DND-41 (cell line): ENCODE measurements around the gene P2RY13.

ENCODE experiments used
- ATAC-seq: fragments of 200-7000 bp; cut with Tn5 transposase; 3 replicates; pipeline ENCODE4 v1.9.1; 2021; ENCODE audit warnings: low read depth; ENCODE audit not compliant: insufficient read depth
- DNase-seq: peaks from one replicate; pipeline ENCODE4 v3.0.0-alpha.2; 2020
- H2AFZ ChIP-seq: 2 replicates; pipeline ENCODE4 v1.6.0; 2012; ENCODE audit warnings: low read depth, low read length
- H3K27ac ChIP-seq: 2 replicates; pipeline ENCODE4 v1.5.1; 2012; ENCODE audit warnings: low read length, inconsistent platforms
- H3K27me3 ChIP-seq: fragments of 200-600 bp; sonication (generic); 2 replicates; pipeline ENCODE4 v1.6.0; 2012; ENCODE audit warnings: low read length, mild to moderate bottlenecking, inconsistent platforms; ENCODE audit not compliant: insufficient read depth, poor library complexity
- H3K36me3 ChIP-seq: 2 replicates; pipeline ENCODE4 v1.5.1; 2012; ENCODE audit warnings: low read length, inconsistent platforms; ENCODE audit not compliant: insufficient read depth
- H3K4me1 ChIP-seq: 2 replicates; pipeline ENCODE4 v1.5.1; 2012; ENCODE audit warnings: mild to moderate bottlenecking, low read length; ENCODE audit not compliant: insufficient read depth
- H3K4me2 ChIP-seq: 2 replicates; pipeline ENCODE4 v1.6.0; 2012; ENCODE audit warnings: mild to moderate bottlenecking, moderate library complexity, low read length, inconsistent platforms; ENCODE audit not compliant: insufficient read depth
- H3K4me3 ChIP-seq, 2 experiments: fragments of 200-600 bp in 1 of 2; shearing (Covaris generic) in 1 of 2; 2 replicates each; pipeline ENCODE4 v1.5.1; 2012 to 2016; ENCODE audit warnings: inconsistent platforms in 2 of 2, low read length in 2 of 2, mild to moderate bottlenecking in 2 of 2, low read depth in 1 of 2, moderate library complexity in 1 of 2
- H3K79me2 ChIP-seq: 2 replicates; pipeline ENCODE4 v1.6.0; 2012; ENCODE audit warnings: low read length, inconsistent platforms; ENCODE audit not compliant: insufficient read depth
- H3K9ac ChIP-seq: 2 replicates; pipeline ENCODE4 v1.6.0; 2012; ENCODE audit warnings: low read depth, mild to moderate bottlenecking, inconsistent platforms, low read length, moderate library complexity
- H3K9me3 ChIP-seq: 2 replicates; pipeline ENCODE4 v1.5.1; 2012; ENCODE audit warnings: low read length, moderate library complexity, mild to moderate bottlenecking, inconsistent platforms; ENCODE audit not compliant: insufficient read depth, severe bottlenecking
- H4K20me1 ChIP-seq: 2 replicates; pipeline ENCODE4 v1.6.0; 2012; ENCODE audit warnings: low read length; ENCODE audit not compliant: insufficient read depth
- EZH2 ChIP-seq: IDR thresholded peaks from 3 replicates; pipeline ENCODE4 v1.6.1; 2012; ENCODE audit warnings: borderline replicate concordance, low read depth, mild to moderate bottlenecking, moderate library complexity, low read length, inconsistent platforms; ENCODE audit not compliant: severe bottlenecking
- TF ChIP-seq, protein P1 (sequence below): IDR thresholded peaks from 2 replicates; pipeline ENCODE4 v1.5.1; 2012; ENCODE audit warnings: borderline replicate concordance, low read length, moderate library complexity, mild to moderate bottlenecking; ENCODE audit not compliant: poor library complexity, severe bottlenecking; ENCODE audit errors: extremely low read depth

The P2RY13 gene

GRCh38 chr3:151296226-151296625, 33.1 kb downstream of the P2RY13 start:
- H3K9me3 ChIP-seq: no peaks in the 10 kb centered on the region
- H3K36me3 ChIP-seq: no peaks in the 10 kb centered on the region
- ATAC-seq (no peak), DNase-seq (no peak)
- no peak overlapping the region for H3K4me3 ChIP-seq
- H3K4me1 ChIP-seq: no peaks in the 10 kb centered on the region
- H3K9ac ChIP-seq: no peak overlapping the region
- H3K27me3 ChIP-seq: no peaks in the 10 kb centered on the region
- H4K20me1 ChIP-seq: no peaks in the 10 kb centered on the region
- TF ChIP-seq, protein P1, sequence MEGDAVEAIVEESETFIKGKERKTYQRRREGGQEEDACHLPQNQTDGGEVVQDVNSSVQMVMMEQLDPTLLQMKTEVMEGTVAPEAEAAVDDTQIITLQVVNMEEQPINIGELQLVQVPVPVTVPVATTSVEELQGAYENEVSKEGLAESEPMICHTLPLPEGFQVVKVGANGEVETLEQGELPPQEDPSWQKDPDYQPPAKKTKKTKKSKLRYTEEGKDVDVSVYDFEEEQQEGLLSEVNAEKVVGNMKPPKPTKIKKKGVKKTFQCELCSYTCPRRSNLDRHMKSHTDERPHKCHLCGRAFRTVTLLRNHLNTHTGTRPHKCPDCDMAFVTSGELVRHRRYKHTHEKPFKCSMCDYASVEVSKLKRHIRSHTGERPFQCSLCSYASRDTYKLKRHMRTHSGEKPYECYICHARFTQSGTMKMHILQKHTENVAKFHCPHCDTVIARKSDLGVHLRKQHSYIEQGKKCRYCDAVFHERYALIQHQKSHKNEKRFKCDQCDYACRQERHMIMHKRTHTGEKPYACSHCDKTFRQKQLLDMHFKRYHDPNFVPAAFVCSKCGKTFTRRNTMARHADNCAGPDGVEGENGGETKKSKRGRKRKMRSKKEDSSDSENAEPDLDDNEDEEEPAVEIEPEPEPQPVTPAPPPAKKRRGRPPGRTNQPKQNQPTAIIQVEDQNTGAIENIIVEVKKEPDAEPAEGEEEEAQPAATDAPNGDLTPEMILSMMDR: no peak
- TF ChIP-seq EZH2: no peak
- H3K79me2 ChIP-seq: no peaks in the 10 kb centered on the region
- no peak overlapping the region for H2AFZ ChIP-seq
- H3K4me2 ChIP-seq: no peak overlapping the region
- H3K27ac ChIP-seq: no peak overlapping the region

DNA sequence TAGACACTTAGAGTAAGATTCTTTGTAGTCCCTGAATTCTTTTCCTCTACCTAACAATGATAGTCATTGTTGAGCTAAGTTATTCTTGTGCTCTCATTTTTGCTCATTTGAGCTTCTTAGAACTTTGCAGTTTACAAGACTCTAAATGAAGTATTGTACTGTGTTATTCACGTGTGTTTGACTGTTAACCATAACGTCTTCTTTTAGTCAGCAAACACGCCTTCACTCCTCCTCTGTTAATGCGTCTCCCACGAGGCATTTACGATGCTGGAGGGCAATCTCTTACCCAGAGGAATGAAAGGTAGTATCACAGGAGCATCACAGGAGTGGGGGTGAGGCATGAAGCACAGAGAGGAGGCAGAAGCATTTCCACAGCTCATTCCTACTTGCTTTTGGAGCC, 36.2 kb downstream of the P2RY13 start:
- no peaks in the 10 kb centered on the region for H3K36me3 ChIP-seq
- H3K9ac ChIP-seq: no peak overlapping the region
- no peak for ATAC-seq
- H3K27me3 ChIP-seq: no peaks in the 10 kb centered on the region
- H3K4me1 ChIP-seq: no peaks in the 10 kb centered on the region
- no peaks in the 10 kb centered on the region for H3K9me3 ChIP-seq
- H3K27ac ChIP-seq: no peak overlapping the region
- DNase-seq: no peak
- H3K4me3 ChIP-seq: no peak overlapping the region
- no peak overlapping the region for H3K4me2 ChIP-seq
- no peak overlapping the region for H2AFZ ChIP-seq
- TF ChIP-seq, protein P1: no peak
- TF ChIP-seq EZH2: no peak
- H3K79me2 ChIP-seq: no peaks in the 10 kb centered on the region
- H4K20me1 ChIP-seq: no peaks in the 10 kb centered on the region

DNA sequence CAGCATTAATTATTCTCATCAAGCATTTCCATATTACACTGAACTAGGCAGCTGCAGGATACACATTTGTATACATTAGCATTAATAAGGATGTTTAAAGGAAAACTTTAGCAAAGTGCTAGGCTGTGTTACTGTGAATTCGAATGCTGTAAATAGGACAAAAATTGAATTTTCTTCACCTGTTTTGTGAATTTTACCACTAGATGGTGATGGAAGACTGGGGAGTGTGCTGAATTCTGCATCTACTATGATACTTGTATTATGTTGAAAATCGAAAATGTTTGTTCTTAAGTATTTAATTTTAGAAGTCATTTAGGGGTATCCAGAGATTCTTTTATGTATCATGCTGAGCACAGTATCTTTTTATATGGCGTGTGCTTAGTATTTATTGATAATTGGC, 38.7 kb downstream of the P2RY13 start:
- no peak overlapping the region for H2AFZ ChIP-seq
- H3K27me3 ChIP-seq: no peaks in the 10 kb centered on the region
- DNase-seq (no peak), ATAC-seq (no peak)
- H3K4me1 ChIP-seq: no peaks in the 10 kb centered on the region
- no peaks in the 10 kb centered on the region for H3K9me3 ChIP-seq
- H3K4me3 ChIP-seq: no peak overlapping the region
- H4K20me1 ChIP-seq: no peaks in the 10 kb centered on the region
- H3K79me2 ChIP-seq: no peaks in the 10 kb centered on the region
- TF ChIP-seq, protein P1: peak; percentile 51
- no peak for TF ChIP-seq EZH2
- H3K36me3 ChIP-seq: no peaks in the 10 kb centered on the region
- H3K4me2 ChIP-seq: no peak overlapping the region
- H3K27ac ChIP-seq: no peak overlapping the region
- H3K9ac ChIP-seq: no peak overlapping the region

DNA sequence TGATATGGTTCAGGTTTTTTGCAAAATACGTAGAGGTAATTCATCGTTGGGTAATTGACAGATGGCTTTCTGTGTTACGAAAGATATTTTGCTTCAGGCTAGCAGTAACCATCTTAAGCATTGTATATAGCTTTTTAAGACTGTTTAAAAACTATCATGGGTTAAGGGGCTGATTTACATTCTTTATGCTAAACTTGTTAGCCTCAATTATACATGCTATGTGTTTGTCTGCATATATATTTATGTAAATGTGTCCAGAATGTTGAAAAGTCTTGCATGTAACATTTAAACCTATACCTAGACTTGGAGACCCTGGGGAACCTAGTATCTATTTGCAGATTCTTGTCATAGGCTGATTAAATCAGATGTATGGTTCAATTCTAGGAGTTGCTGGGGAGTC, 39.9 kb downstream of the P2RY13 start:
- Histone ChIP-seq H3K9me3 (no peaks in the 10 kb centered on the region), H3K4me1 (peaks cover 7% of the 10 kb centered on the region), H3K27me3 (no peaks in the 10 kb centered on the region), H3K4me2 (no peak overlapping the region), H3K4me3 (no peak overlapping the region), H3K79me2 (no peaks in the 10 kb centered on the region), H3K9ac (no peak overlapping the region), H3K27ac (no peak overlapping the region), H3K36me3 (no peaks in the 10 kb centered on the region), H4K20me1 (no peaks in the 10 kb centered on the region), H2AFZ (no peak overlapping the region)
- DNase-seq: no peak
- no peak for ATAC-seq
- TF ChIP-seq, protein P1: no peak
- no peak for TF ChIP-seq EZH2
